B cell (primary cell): Measurements from ENCODE around the gene TANC2.

ENCODE experiments used
- CTCF ChIP-seq: fragments of 200-600 bp; IDR thresholded peaks from one replicate; pipeline ENCODE4 v1.8.0; 2022; ENCODE audit warnings: antibody characterized with exemption, mild to moderate bottlenecking
- EZH2 ChIP-seq: IDR thresholded peaks from 2 replicates; pipeline ENCODE4 v1.6.1; 2012; ENCODE audit warnings: borderline replicate concordance, low read depth, mild to moderate bottlenecking, moderate library complexity, low read length; ENCODE audit not compliant: insufficient read depth, poor library complexity, severe bottlenecking

GRCh38 chr17:62981933-62982332 is 15.9 kb downstream of the TANC2 start:
- no peak for TF ChIP-seq CTCF
- TF ChIP-seq EZH2 = no peak
